IPS DF 4.7 (cell line): Measurements from ENCODE around the gene SPINK4.
A peak's percentile ranks its signal among the peaks of the same experiment; 100 is the strongest.

Source experiments
- DNase-seq: peaks from one replicate; pipeline ENCODE4 v3.0.0-alpha.2; 2013; ENCODE audit warnings: low spot score; ENCODE audit errors: extremely low read depth

SPINK4 gene

GRCh38 chr9:33256236-33256635 lies 16.3 kb downstream of the SPINK4 start:
- no peak for DNase-seq

- no peak for DNase-seq
Measured at GRCh38 chr9:33257276-33257675, 17.3 kb downstream of the SPINK4 start.

GRCh38 chr9:33260372-33260771 lies 20.4 kb downstream of the SPINK4 start:
- no peak for DNase-seq

GRCh38 chr9:33263131-33264002 lies 23.4 kb downstream of the SPINK4 start:
- DNase-seq: no peak

- DNase-seq: no peak
Measured at GRCh38 chr9:33264003-33264472, 24.1 kb downstream of the SPINK4 start.

GRCh38 chr9:33264473-33265177 lies 24.7 kb downstream of the SPINK4 start, which contains the start of the genes BAG1 and CHMP5:
Gene BAG1 (minus strand): TSS chr9:33264708.
Gene CHMP5 (plus strand): TSS chr9:33265049. CDS start chr9:33265079, 30 bp downstream.
- DNase-seq: peak; percentile 88

GRCh38 chr9:33265211-33265865 lies 25.4 kb downstream of the SPINK4 start:
- no peak for DNase-seq

GRCh38 chr9:33267151-33267767 lies 27.3 kb downstream of the SPINK4 start:
- DNase-seq: no peak

GRCh38 chr9:33270146-33270545 lies 30.2 kb downstream of the SPINK4 start:
- DNase-seq: no peak

GRCh38 chr9:33272061-33272460 lies 32.1 kb downstream of the SPINK4 start:
- DNase-seq: no peak

- no peak for DNase-seq
Measured at GRCh38 chr9:33273266-33273971, 33.5 kb downstream of the SPINK4 start.

- DNase-seq: no peak
Measured at GRCh38 chr9:33273972-33274328, 34.0 kb downstream of the SPINK4 start.

GRCh38 chr9:33277484-33277883 lies 37.5 kb downstream of the SPINK4 start:
- DNase-seq: no peak

- no peak for DNase-seq
Measured at GRCh38 chr9:33285502-33285901, 45.5 kb downstream of the SPINK4 start.

GRCh38 chr9:33287087-33287490 lies 47.1 kb downstream of the SPINK4 start:
- DNase-seq: peak; percentile 19

GRCh38 chr9:33288235-33288634 lies 48.3 kb downstream of the SPINK4 start:
- DNase-seq: no peak

GRCh38 chr9:33288828-33289483 lies 49.0 kb downstream of the SPINK4 start:
- no peak for DNase-seq

- DNase-seq: no peak
Measured at GRCh38 chr9:33289496-33289895, 49.5 kb downstream of the SPINK4 start.

- no peak for DNase-seq
Measured at GRCh38 chr9:33289936-33290246, 49.9 kb downstream of the SPINK4 start.

GRCh38 chr9:33290247-33291030 lies 50.5 kb downstream of the SPINK4 start, which contains the start of gene NFX1:
Gene NFX1 (plus strand): TSS chr9:33290516. CDS start chr9:33290573, 57 bp downstream.
- peak; percentile 79 for DNase-seq
